ENCODE results near the gene RCSD1. TPM values are rescaled to one million over a fixed set of nuclear protein-coding genes. Genes with fewer than 3 reads are reported as not detected.
A peak's percentile ranks its signal among the peaks of the same experiment; 100 is the strongest.

The RCSD1 gene
- total and polyA plus RNA-seq, 2 of the 13 experiments (the other 11 are each of a cell fraction or from before 2014, with no cell fraction given): not detected

GRCh38 chr1:167722152-167722869, 92.3 kb downstream of the RCSD1 start (continued):
- TF ChIP-seq UBTF (CRISPR knock-in tag; IDR thresholded peaks at IDR 0.05): peak; percentile 74; the same call in 1 of the 2 replicates
- TF ChIP-seq ZNF354B (CRISPR knock-in tag; IDR thresholded peaks at IDR 0.05): no peak
- no peak for TF ChIP-seq ZNF550 (CRISPR knock-in tag; IDR thresholded peaks at IDR 0.05; ENCODE audit: borderline replicate concordance)
- peak; percentile 57; the same call in 1 of the 2 replicates for TF ChIP-seq SP4 (CRISPR knock-in tag; IDR thresholded peaks at IDR 0.05)
- 0 out of 2 replicates have a peak, but pooled peaks have one; percentile 13 for TF ChIP-seq ZNF674 (CRISPR knock-in tag; IDR thresholded peaks at IDR 0.05; ENCODE audit: low read depth)
- peak; percentile 90; the same call in 1 of the 2 replicates for TF ChIP-seq HES4 (CRISPR knock-in tag; IDR thresholded peaks at IDR 0.05; ENCODE audit: borderline replicate concordance)
- TF ChIP-seq JARID2 (CRISPR knock-in tag; IDR thresholded peaks at IDR 0.05; ENCODE audit: insufficient replicate concordance): no peak
- TF ChIP-seq SRSF1 (optimal IDR thresholded peaks at IDR 0.05; ENCODE audit: low read depth, low read length): peak; percentile 44
- TF ChIP-seq ZGPAT (CRISPR knock-in tag; IDR thresholded peaks at IDR 0.05): no peak; the same call in 1 of the 2 replicates
- TF ChIP-seq PHF20 (CRISPR knock-in tag; IDR thresholded peaks at IDR 0.05): 0 out of 2 replicates have a peak, but pooled peaks have one; percentile 1
- TF ChIP-seq CHD2 (IDR thresholded peaks at IDR 0.05; ENCODE audit: low read depth, low read length): no peak
- no peak for TF ChIP-seq KMT2B (CRISPR knock-in tag; IDR thresholded peaks at IDR 0.05)
- TF ChIP-seq PHF8 (CRISPR knock-in tag; IDR thresholded peaks at IDR 0.05): peak; percentile 42
- no peak for TF ChIP-seq IKZF1 (IDR thresholded peaks at IDR 0.05)
- 0 out of 2 replicates have a peak, but pooled peaks have one; percentile 20 for TF ChIP-seq NCOR1 (IDR thresholded peaks at IDR 0.05; ENCODE audit: borderline replicate concordance, low read length)
- peak; percentile 77 for TF ChIP-seq ZNF687 (CRISPR knock-in tag; IDR thresholded peaks at IDR 0.05)
- TF ChIP-seq ZNF768 (CRISPR knock-in tag; IDR thresholded peaks at IDR 0.05): peak; percentile 34; the same call in 1 of the 2 replicates
- TF ChIP-seq ZNF503 (CRISPR knock-in tag; IDR thresholded peaks at IDR 0.05): no peak
- TF ChIP-seq XRCC5 (optimal IDR thresholded peaks at IDR 0.05; ENCODE audit: low read length): no peak
- no peak for TF ChIP-seq DPF2 (CRISPR knock-in tag; IDR thresholded peaks at IDR 0.05; ENCODE audit: borderline replicate concordance, low read depth)
